NB4 (cell line): Measurements from ENCODE around the gene MAPKAPK2.

Experiments
- DNase-seq: peaks from one replicate; pipeline ENCODE4 v3.0.0; 2010; ENCODE audit warnings: low read depth
- H3K4me3 ChIP-seq: one replicate; pipeline ENCODE4 v1.5.1; 2011; ENCODE audit warnings: mild to moderate bottlenecking, low read depth, low read length, moderate library complexity
- MYC ChIP-seq: IDR thresholded peaks from 2 replicates; pipeline ENCODE4 v1.6.1; 2011; ENCODE audit warnings: low read depth, low read length
- POLR2A ChIP-seq: IDR thresholded peaks from 2 replicates; pipeline ENCODE4 v1.6.1; 2011; ENCODE audit warnings: mild to moderate bottlenecking; ENCODE audit not compliant: insufficient read length; ENCODE audit errors: extremely low read depth
- TF ChIP-seq, protein P1 (sequence below): IDR thresholded peaks from one replicate; pipeline ENCODE4 v1.5.1; 2012; ENCODE audit warnings: low read depth, low read length
- TF ChIP-seq, protein P2 (sequence below): IDR thresholded peaks from 2 replicates; pipeline ENCODE4 v1.6.1; 2011; ENCODE audit warnings: low read depth, low read length

Gene MAPKAPK2

DNA sequence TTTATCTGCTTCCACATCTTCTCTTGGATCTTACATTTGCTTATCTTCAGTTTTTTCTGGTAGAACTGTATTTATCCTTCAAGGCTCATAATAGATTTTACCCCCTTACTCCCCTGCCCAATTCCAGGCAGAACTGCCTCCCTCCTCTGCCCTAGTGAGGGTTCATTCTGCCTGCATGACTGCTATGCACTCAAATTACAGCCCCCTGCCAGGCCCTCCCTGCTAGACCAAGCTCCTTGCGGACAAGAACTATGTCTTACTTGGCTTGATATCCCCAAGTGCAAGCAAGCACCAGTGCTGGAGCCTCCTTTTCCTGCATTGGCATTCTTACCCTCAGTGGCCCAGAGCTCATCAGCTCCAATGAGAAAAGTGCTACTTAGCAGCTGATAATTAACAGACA lies 18.1 kb downstream of the MAPKAPK2 start:
- H3K4me3 ChIP-seq, result no peak overlapping the region
- TF ChIP-seq POLR2A (no peak), MYC (no peak)
- TF ChIP-seq, protein P1, sequence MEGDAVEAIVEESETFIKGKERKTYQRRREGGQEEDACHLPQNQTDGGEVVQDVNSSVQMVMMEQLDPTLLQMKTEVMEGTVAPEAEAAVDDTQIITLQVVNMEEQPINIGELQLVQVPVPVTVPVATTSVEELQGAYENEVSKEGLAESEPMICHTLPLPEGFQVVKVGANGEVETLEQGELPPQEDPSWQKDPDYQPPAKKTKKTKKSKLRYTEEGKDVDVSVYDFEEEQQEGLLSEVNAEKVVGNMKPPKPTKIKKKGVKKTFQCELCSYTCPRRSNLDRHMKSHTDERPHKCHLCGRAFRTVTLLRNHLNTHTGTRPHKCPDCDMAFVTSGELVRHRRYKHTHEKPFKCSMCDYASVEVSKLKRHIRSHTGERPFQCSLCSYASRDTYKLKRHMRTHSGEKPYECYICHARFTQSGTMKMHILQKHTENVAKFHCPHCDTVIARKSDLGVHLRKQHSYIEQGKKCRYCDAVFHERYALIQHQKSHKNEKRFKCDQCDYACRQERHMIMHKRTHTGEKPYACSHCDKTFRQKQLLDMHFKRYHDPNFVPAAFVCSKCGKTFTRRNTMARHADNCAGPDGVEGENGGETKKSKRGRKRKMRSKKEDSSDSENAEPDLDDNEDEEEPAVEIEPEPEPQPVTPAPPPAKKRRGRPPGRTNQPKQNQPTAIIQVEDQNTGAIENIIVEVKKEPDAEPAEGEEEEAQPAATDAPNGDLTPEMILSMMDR, result no peak
- TF ChIP-seq, protein P2, sequence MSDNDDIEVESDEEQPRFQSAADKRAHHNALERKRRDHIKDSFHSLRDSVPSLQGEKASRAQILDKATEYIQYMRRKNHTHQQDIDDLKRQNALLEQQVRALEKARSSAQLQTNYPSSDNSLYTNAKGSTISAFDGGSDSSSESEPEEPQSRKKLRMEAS, result no peak
- DNase-seq, result no peak

DNA sequence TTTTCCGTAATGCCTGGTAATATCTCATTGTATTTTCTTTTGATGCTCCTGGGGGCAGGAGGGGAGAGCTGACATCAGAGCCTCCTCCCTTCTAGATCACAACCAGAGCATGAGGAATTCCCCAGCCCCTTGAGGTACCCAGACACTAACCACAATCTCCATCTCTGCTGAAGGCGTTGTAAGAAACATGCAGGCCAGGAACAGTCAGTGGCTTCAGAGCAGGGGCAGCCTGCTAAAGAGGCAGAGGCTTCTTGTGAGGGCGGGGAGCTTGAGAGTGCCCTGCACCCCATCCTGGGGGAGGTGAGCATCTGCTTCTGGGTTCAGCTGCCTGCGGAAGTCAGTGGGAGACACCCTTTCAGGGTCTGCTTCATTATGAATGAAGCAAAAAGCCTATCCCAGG lies 19.0 kb downstream of the MAPKAPK2 start:
- no peak for DNase-seq
- no peak overlapping the region for H3K4me3 ChIP-seq
- TF ChIP-seq MYC (no peak), POLR2A (no peak)
- TF ChIP-seq, protein P1, result no peak
- TF ChIP-seq, protein P2, result no peak

DNA sequence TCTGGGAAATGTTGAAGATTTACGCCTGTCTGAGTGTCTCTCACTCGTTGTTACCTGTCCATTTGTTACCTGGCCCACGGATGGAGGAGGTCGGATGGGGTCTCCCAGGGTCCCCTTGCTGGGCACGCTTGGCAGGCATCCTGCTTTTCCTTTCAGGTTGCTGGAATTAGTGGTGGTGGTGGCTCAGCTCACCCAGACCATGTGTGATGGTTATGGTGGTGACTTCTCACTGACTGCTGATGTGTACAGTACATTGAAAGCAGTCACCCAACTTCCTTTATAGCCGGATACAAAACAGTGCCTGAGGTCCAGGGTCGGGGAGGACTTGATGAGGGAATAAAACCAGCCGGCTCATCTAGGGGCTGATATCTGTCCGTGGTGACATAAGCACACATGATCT lies 19.5 kb downstream of the MAPKAPK2 start:
- no peak overlapping the region for H3K4me3 ChIP-seq
- no peak for TF ChIP-seq MYC
- TF ChIP-seq, protein P2, result no peak
- TF ChIP-seq, protein P1, result no peak
- no peak for TF ChIP-seq POLR2A
- DNase-seq, result no peak

DNA sequence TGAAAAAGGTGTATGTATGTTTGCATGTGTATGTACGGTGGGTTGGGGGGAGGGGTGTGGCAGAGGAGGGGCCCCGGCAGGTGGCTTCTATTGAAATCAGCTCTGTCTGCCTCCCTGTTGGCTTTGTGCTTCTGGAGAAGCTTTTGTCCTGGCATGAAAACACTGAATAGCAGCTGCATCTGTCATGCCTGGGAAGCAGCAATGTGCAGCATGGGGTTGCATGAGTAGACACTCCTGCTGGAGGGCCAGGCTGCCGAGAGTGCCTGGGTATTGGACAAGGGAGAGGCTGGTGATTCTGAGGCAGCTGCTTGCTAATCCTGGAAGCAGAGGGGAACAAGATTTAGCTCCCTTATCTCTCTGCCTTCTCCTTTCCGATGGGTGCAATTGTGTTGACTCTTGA lies 20.5 kb downstream of the MAPKAPK2 start:
- DNase-seq, result no peak
- TF ChIP-seq, protein P2, result no peak
- TF ChIP-seq MYC (no peak), POLR2A (no peak)
- TF ChIP-seq, protein P1, result no peak
- H3K4me3 ChIP-seq, result no peak overlapping the region

DNA sequence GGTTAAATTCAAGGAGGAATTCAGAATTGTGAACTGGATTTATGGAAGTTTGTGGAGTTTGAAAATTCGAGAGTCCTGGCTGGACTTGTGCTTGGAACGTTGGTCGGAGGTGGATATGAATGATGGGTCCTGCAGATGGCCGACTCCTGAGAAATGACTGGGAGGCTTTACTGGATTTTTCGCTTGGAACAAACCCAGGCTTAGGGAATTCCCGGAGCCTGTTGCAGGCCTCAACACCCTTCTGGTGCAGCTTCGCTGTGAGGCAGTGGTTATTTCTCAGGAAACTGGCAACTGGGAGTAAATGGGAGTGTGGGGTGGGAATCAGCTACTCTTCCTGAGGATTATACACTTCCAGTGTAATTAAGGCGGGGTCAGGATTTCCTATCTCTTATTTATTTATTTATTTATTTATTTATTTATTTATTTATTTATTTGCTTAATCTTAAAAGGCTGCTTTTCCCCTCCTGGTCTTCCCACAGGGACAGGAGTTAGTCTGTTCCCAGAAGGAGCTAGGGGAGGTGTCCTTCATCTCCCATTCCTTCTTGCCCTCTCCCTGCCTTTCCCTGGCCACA lies 21.1 kb downstream of the MAPKAPK2 start:
- no peak for DNase-seq
- TF ChIP-seq MYC (no peak), POLR2A (no peak)
- TF ChIP-seq, protein P2, result no peak
- TF ChIP-seq, protein P1, result no peak
- no peak overlapping the region for H3K4me3 ChIP-seq
